ENCODE data around the gene SLC37A1. TPM values are rescaled to one million over a fixed set of nuclear protein-coding genes. Genes with fewer than 3 reads are reported as not detected.
A peak's percentile ranks its signal among the peaks of the same experiment; 100 is the strongest.

The SLC37A1 gene
- total RNA-seq, 1 donor from 2014 or later = 29.3 TPM

DNA sequence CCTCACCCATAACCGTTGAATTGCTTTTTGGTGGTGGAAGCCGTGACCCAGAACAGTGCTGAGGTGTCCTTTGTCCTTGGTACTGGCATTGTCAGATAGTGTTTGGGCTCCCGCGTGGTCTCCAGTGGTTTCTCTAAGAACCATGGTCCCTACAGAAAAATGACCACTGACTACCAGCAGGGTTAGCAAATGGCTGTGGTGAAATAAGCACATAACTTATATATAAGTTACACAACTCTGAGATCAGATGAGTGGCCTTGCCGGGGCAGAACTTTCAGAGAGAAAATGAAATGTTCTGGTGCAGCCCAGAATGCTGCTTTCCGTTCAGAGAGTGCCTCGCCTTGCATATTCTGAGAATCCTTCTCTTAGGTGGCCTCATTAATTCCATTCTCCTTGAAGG is 5.0 kb downstream of the SLC37A1 start:
- no peak for TF ChIP-seq CTCF (IDR thresholded peaks at IDR 0.05; ENCODE audit: insufficient read depth, low read length, poor library complexity, severe bottlenecking)
- no peaks in the 10 kb centered on the region for H3K27me3 ChIP-seq (ENCODE audit: control insufficient read depth, insufficient read depth, low read length)
- DNase-seq (ENCODE audit: low read depth) = no peak
- H3K36me3 ChIP-seq (ENCODE audit: control insufficient read depth, insufficient read depth, low read length) = no peaks in the 10 kb centered on the region
- no peak overlapping the region for H3K4me3 ChIP-seq (ENCODE audit: low read depth, low read length)

DNA sequence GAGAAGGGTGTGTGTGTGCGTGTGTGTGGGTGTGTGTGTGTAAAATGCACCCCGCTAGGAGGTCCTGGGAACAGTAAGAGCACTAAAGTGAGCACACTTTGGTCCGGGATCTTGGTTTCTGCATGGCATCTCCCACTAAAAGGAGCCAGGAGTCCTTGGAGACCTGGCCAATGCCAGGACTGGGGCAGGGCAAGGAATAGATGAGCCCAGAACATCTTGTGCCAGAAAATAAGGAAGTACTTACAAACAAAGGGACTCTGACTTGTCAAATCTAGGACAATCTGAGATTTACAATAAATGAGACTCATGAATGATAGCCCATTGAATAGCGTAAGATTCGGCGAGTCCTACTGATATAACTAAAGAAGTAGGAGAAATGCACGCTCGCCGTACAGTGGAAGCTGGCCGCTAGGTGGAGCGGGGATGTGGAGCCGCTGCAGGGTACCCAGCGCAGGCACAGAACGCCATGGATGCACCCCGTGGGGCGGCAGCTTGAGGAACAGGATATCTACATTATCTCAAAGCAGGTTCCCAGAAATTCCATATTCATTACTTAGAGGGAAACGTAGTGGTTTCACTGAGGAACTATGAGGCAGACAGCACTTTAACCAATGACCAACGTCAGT is 7.1 kb downstream of the SLC37A1 start:
- Histone ChIP-seq H3K27me3 (ENCODE audit: control insufficient read depth, insufficient read depth, low read length) (no peaks in the 10 kb centered on the region), H3K36me3 (ENCODE audit: control insufficient read depth, insufficient read depth, low read length) (no peaks in the 10 kb centered on the region), H3K4me3 (ENCODE audit: low read depth, low read length) (no peak overlapping the region)
- DNase-seq (ENCODE audit: low read depth) = no peak
- peak; percentile 16 for TF ChIP-seq CTCF (IDR thresholded peaks at IDR 0.05; ENCODE audit: insufficient read depth, low read length, poor library complexity, severe bottlenecking)

- Histone ChIP-seq H3K27me3 (ENCODE audit: control insufficient read depth, insufficient read depth, low read length) (no peaks in the 10 kb centered on the region), H3K36me3 (ENCODE audit: control insufficient read depth, insufficient read depth, low read length) (no peaks in the 10 kb centered on the region), H3K4me3 (ENCODE audit: low read depth, low read length) (no peak overlapping the region)
- no peak for DNase-seq (ENCODE audit: low read depth)
- no peak for TF ChIP-seq CTCF (IDR thresholded peaks at IDR 0.05; ENCODE audit: insufficient read depth, low read length, poor library complexity, severe bottlenecking)
These were observed 7.7 kb downstream of the SLC37A1 start for GRCh38 chr21:42521384-42521783.

GRCh38 chr21:42521805-42522204 is 8.2 kb downstream of the SLC37A1 start:
- TF ChIP-seq CTCF (IDR thresholded peaks at IDR 0.05; ENCODE audit: insufficient read depth, low read length, poor library complexity, severe bottlenecking) = no peak
- Histone ChIP-seq H3K27me3 (ENCODE audit: control insufficient read depth, insufficient read depth, low read length) (no peaks in the 10 kb centered on the region), H3K4me3 (ENCODE audit: low read depth, low read length) (no peak overlapping the region), H3K36me3 (ENCODE audit: control insufficient read depth, insufficient read depth, low read length) (no peaks in the 10 kb centered on the region)
- no peak for DNase-seq (ENCODE audit: low read depth)

- Histone ChIP-seq H3K4me3 (ENCODE audit: low read depth, low read length) (no peak overlapping the region), H3K27me3 (ENCODE audit: control insufficient read depth, insufficient read depth, low read length) (no peaks in the 10 kb centered on the region), H3K36me3 (ENCODE audit: control insufficient read depth, insufficient read depth, low read length) (no peaks in the 10 kb centered on the region)
- DNase-seq (ENCODE audit: low read depth) = no peak
- no peak for TF ChIP-seq CTCF (IDR thresholded peaks at IDR 0.05; ENCODE audit: insufficient read depth, low read length, poor library complexity, severe bottlenecking)
These were observed 8.6 kb downstream of the SLC37A1 start for GRCh38 chr21:42522271-42522670.

GRCh38 chr21:42522771-42523170 is 9.1 kb downstream of the SLC37A1 start:
- no peak for TF ChIP-seq CTCF (IDR thresholded peaks at IDR 0.05; ENCODE audit: insufficient read depth, low read length, poor library complexity, severe bottlenecking)
- no peaks in the 10 kb centered on the region for H3K36me3 ChIP-seq (ENCODE audit: control insufficient read depth, insufficient read depth, low read length)
- no peak overlapping the region for H3K4me3 ChIP-seq (ENCODE audit: low read depth, low read length)
- no peak for DNase-seq (ENCODE audit: low read depth)
- no peaks in the 10 kb centered on the region for H3K27me3 ChIP-seq (ENCODE audit: control insufficient read depth, insufficient read depth, low read length)

Measured in kidney epithelial cell (primary cell).